Activated B cell treated with CpG ODN at 0.5 μM for 24 hours (primary cell): Measurements from ENCODE around the gene LRP5. TPM values are rescaled to one million over a fixed set of nuclear protein-coding genes. Genes with fewer than 3 reads are reported as not detected.

Experiments used
- ATAC-seq: fragments of 200-7000 bp; cut with Tn5 transposase; one replicate; pipeline ENCODE4 v1.10.0; 2021; ENCODE audit warnings: low read depth, mild to moderate bottlenecking, moderate library complexity
- CTCF ChIA-PET: fragments of 350-600 bp; sonication (Branson Sonifier 250); formaldehyde crosslinking; loops from one replicate; lab custom pipeline; 2021; ENCODE audit warnings: antibody characterized with exemption; lab: Charles Lee
- POLR2A ChIA-PET: fragments of 350-600 bp; sonication (Branson Sonifier 250); formaldehyde crosslinking; loops from one replicate; lab custom pipeline; 2021; ENCODE audit warnings: antibody characterized with exemption; lab: Charles Lee
- DNase-seq: peaks from one replicate; pipeline ENCODE4 v3.0.0; 2022
- H3K27ac Mint-ChIP-seq: one replicate; pipeline ENCODE4 v1.8.0; 2020; ENCODE audit warnings: mixed read lengths
- H3K27me3 Mint-ChIP-seq: one replicate; pipeline ENCODE4 v1.8.0; 2021; ENCODE audit warnings: mixed read lengths
- H3K36me3 Mint-ChIP-seq: one replicate; pipeline ENCODE4 v1.8.0; 2021; ENCODE audit warnings: low read depth, mixed read lengths
- H3K4me1 Mint-ChIP-seq: one replicate; pipeline ENCODE4 v1.8.0; 2021; ENCODE audit warnings: mixed read lengths
- H3K4me3 Mint-ChIP-seq: one replicate; pipeline ENCODE4 v1.8.0; 2020; ENCODE audit warnings: mild to moderate bottlenecking, mixed read lengths
- H3K9me3 Mint-ChIP-seq: one replicate; pipeline ENCODE4 v1.8.0; 2020; ENCODE audit warnings: mixed read lengths
- CTCF ChIP-seq: fragments of 200-600 bp; IDR thresholded peaks from one replicate; pipeline ENCODE4 v1.8.0; 2022; ENCODE audit warnings: antibody characterized with exemption, mild to moderate bottlenecking
- intact Hi-C: fragments of 100-400 bp; cut with micrococcal nuclease; formaldehyde crosslinking; loops from one replicate; pipeline ENCODE4 v1.15.1; 2024
- total RNA-seq: library from RNA; stranded (reverse); gene quantifications from 2 replicates; pipeline ENCODE4 v1.2.3, GENCODE V29; 2022

The LRP5 gene
- total RNA-seq, 1 donor from 2014 or later: 8.7 TPM

- no peak overlapping the region for H3K4me3 Mint-ChIP-seq
- CTCF ChIA-PET: no interaction called here
- intact Hi-C loops: no loop called here
Observed at GRCh38 chr11:68346462-68346790, 34.0 kb downstream of the LRP5 start.

GRCh38 chr11:68347345-68347744 lies 35.0 kb downstream of the LRP5 start:
- H3K4me3 Mint-ChIP-seq: no peak overlapping the region
- H3K9me3 Mint-ChIP-seq: no peaks in the 10 kb centered on the region
- no peak overlapping the region for H3K27ac Mint-ChIP-seq

More at GRCh38 chr11:68346462-68346790, 34.0 kb downstream of the LRP5 start:
- DNase-seq: no peak
- POLR2A ChIA-PET: interaction anchor here (1.7 kb wide), 1 partner anchor 25 kb away, joined by 4 read pairs; no protein-coding TSS in a partner anchor
- Mint-ChIP-seq H3K36me3 (no peaks in the 10 kb centered on the region), H3K27me3 (no peaks in the 10 kb centered on the region), H3K27ac (peak overlapping the region; percentile 30), H3K4me1 (peaks cover 33% of the 10 kb centered on the region), H3K9me3 (no peaks in the 10 kb centered on the region)
- no peak for ATAC-seq
- no peak for TF ChIP-seq CTCF

GRCh38 chr11:68347841-68348240 lies 35.5 kb downstream of the LRP5 start:
- ATAC-seq (no peak), DNase-seq (no peak)
- Mint-ChIP-seq H3K9me3 (no peaks in the 10 kb centered on the region), H3K36me3 (no peaks in the 10 kb centered on the region), H3K27me3 (no peaks in the 10 kb centered on the region), H3K4me3 (peak overlapping the region; percentile 41), H3K4me1 (peaks cover 33% of the 10 kb centered on the region), H3K27ac (no peak overlapping the region)
- CTCF ChIA-PET: no interaction called here
- POLR2A ChIA-PET: no interaction called here
- no peak for TF ChIP-seq CTCF
- intact Hi-C loops: no loop called here

More at GRCh38 chr11:68347345-68347744, 35.0 kb downstream of the LRP5 start:
- H3K36me3 Mint-ChIP-seq: no peaks in the 10 kb centered on the region
- DNase-seq (no peak), ATAC-seq (no peak)
- H3K27me3 Mint-ChIP-seq: no peaks in the 10 kb centered on the region
- no peak for TF ChIP-seq CTCF
- intact Hi-C loops: no loop called here
- CTCF ChIA-PET: no interaction called here
- H3K4me1 Mint-ChIP-seq: peaks cover 33% of the 10 kb centered on the region
- POLR2A ChIA-PET: interaction anchor here (1.7 kb wide), 1 partner anchor 24 kb away, joined by 4 read pairs; no protein-coding TSS in a partner anchor

GRCh38 chr11:68349461-68350249 lies 37.3 kb downstream of the LRP5 start:
- no peaks in the 10 kb centered on the region for H3K9me3 Mint-ChIP-seq
- no peak for TF ChIP-seq CTCF
- peaks cover 24% of the 10 kb centered on the region for H3K4me1 Mint-ChIP-seq
- H3K27me3 Mint-ChIP-seq: no peaks in the 10 kb centered on the region
- ChIA-PET CTCF (no interaction called here), POLR2A (no interaction called here)
- H3K4me3 Mint-ChIP-seq: no peak overlapping the region
- intact Hi-C loops: no loop called here
- H3K36me3 Mint-ChIP-seq: no peaks in the 10 kb centered on the region
- no peak for DNase-seq
- H3K27ac Mint-ChIP-seq: no peak overlapping the region
- no peak for ATAC-seq

- Mint-ChIP-seq H3K9me3 (no peaks in the 10 kb centered on the region), H3K27me3 (no peaks in the 10 kb centered on the region), H3K4me3 (no peak overlapping the region), H3K36me3 (no peaks in the 10 kb centered on the region), H3K27ac (no peak overlapping the region), H3K4me1 (peaks cover 24% of the 10 kb centered on the region)
- no peak for TF ChIP-seq CTCF
- POLR2A ChIA-PET: no interaction called here
- intact Hi-C loops: no loop called here
- CTCF ChIA-PET: no interaction called here
- ATAC-seq (no peak), DNase-seq (no peak)
Observed at GRCh38 chr11:68350759-68351449, 38.5 kb downstream of the LRP5 start.
